ENCODE results near the gene LGR6.

LGR6 gene

GRCh38 chr1:202198366-202198724, 4.7 kb downstream of the LGR6 start:
- H3K9me3 ChIP-seq (ENCODE audit: insufficient read depth, low read length) = no peaks in the 10 kb centered on the region
- no peak overlapping the region for H3K9ac ChIP-seq (ENCODE audit: insufficient read length, low read depth)
- no peak overlapping the region for H3K4me3 ChIP-seq (ENCODE audit: insufficient read length, low read depth)
- H3K27me3 ChIP-seq (ENCODE audit: insufficient read depth, insufficient read length) = peaks cover 36% of the 10 kb centered on the region
- no peak for DNase-seq (ENCODE audit: low read depth, low spot score)
- TF ChIP-seq ZNF274 (IDR thresholded peaks at IDR 0.05; ENCODE audit: low read depth, low read length) (no peak), SUZ12 (IDR thresholded peaks at IDR 0.05; ENCODE audit: extremely low read depth, insufficient read depth, insufficient read length) (no peak), YY1 (IDR thresholded peaks at IDR 0.05; ENCODE audit: insufficient read depth, insufficient read length) (no peak)
- H3K4me1 ChIP-seq (ENCODE audit: insufficient read depth, insufficient read length) = peaks cover 14% of the 10 kb centered on the region
- no peaks in the 10 kb centered on the region for H3K36me3 ChIP-seq (ENCODE audit: insufficient read depth, insufficient read length, low read length)

- no peak for DNase-seq (ENCODE audit: low read depth, low spot score)
- TF ChIP-seq YY1 (IDR thresholded peaks at IDR 0.05; ENCODE audit: insufficient read depth, insufficient read length) = no peak
- no peak for TF ChIP-seq ZNF274 (IDR thresholded peaks at IDR 0.05; ENCODE audit: low read depth, low read length)
- no peak for TF ChIP-seq SUZ12 (IDR thresholded peaks at IDR 0.05; ENCODE audit: extremely low read depth, insufficient read depth, insufficient read length)
- Histone ChIP-seq H3K4me1 (ENCODE audit: insufficient read depth, insufficient read length) (peaks cover 10% of the 10 kb centered on the region), H3K9ac (ENCODE audit: insufficient read length, low read depth) (no peak overlapping the region), H3K36me3 (ENCODE audit: insufficient read depth, insufficient read length, low read length) (no peaks in the 10 kb centered on the region), H3K27me3 (ENCODE audit: insufficient read depth, insufficient read length) (peaks cover 27% of the 10 kb centered on the region), H3K4me3 (ENCODE audit: insufficient read length, low read depth) (no peak overlapping the region), H3K9me3 (ENCODE audit: insufficient read depth, low read length) (no peaks in the 10 kb centered on the region)
These were observed 5.7 kb downstream of the LGR6 start for GRCh38 chr1:202199040-202199889.

- H3K9ac ChIP-seq (ENCODE audit: insufficient read length, low read depth) = no peak overlapping the region
- no peak for DNase-seq (ENCODE audit: low read depth, low spot score)
- no peaks in the 10 kb centered on the region for H3K36me3 ChIP-seq (ENCODE audit: insufficient read depth, insufficient read length, low read length)
- peaks cover 9% of the 10 kb centered on the region for H3K4me1 ChIP-seq (ENCODE audit: insufficient read depth, insufficient read length)
- peaks cover 18% of the 10 kb centered on the region for H3K27me3 ChIP-seq (ENCODE audit: insufficient read depth, insufficient read length)
- H3K4me3 ChIP-seq (ENCODE audit: insufficient read length, low read depth) = no peak overlapping the region
- no peak for TF ChIP-seq ZNF274 (IDR thresholded peaks at IDR 0.05; ENCODE audit: low read depth, low read length)
- TF ChIP-seq YY1 (IDR thresholded peaks at IDR 0.05; ENCODE audit: insufficient read depth, insufficient read length) = no peak
- no peak for TF ChIP-seq SUZ12 (IDR thresholded peaks at IDR 0.05; ENCODE audit: extremely low read depth, insufficient read depth, insufficient read length)
- no peaks in the 10 kb centered on the region for H3K9me3 ChIP-seq (ENCODE audit: insufficient read depth, low read length)
These were observed 6.5 kb downstream of the LGR6 start for GRCh38 chr1:202200112-202200548.

GRCh38 chr1:202200669-202201068, 7.1 kb downstream of the LGR6 start:
- Histone ChIP-seq H3K4me3 (ENCODE audit: insufficient read length, low read depth) (no peak overlapping the region), H3K4me1 (ENCODE audit: insufficient read depth, insufficient read length) (peaks cover 9% of the 10 kb centered on the region)
- TF ChIP-seq ZNF274 (IDR thresholded peaks at IDR 0.05; ENCODE audit: low read depth, low read length) (no peak), YY1 (IDR thresholded peaks at IDR 0.05; ENCODE audit: insufficient read depth, insufficient read length) (no peak), SUZ12 (IDR thresholded peaks at IDR 0.05; ENCODE audit: extremely low read depth, insufficient read depth, insufficient read length) (no peak)

GRCh38 chr1:202201266-202201665, 7.7 kb downstream of the LGR6 start:
- Histone ChIP-seq H3K4me1 (ENCODE audit: insufficient read depth, insufficient read length) (peaks cover 9% of the 10 kb centered on the region), H3K9ac (ENCODE audit: insufficient read length, low read depth) (peak overlapping the region; percentile 17), H3K9me3 (ENCODE audit: insufficient read depth, low read length) (no peaks in the 10 kb centered on the region), H3K36me3 (ENCODE audit: insufficient read depth, insufficient read length, low read length) (no peaks in the 10 kb centered on the region), H3K4me3 (ENCODE audit: insufficient read length, low read depth) (no peak overlapping the region), H3K27me3 (ENCODE audit: insufficient read depth, insufficient read length) (peaks cover 7% of the 10 kb centered on the region)
- DNase-seq (ENCODE audit: low read depth, low spot score) = no peak
- no peak for TF ChIP-seq SUZ12 (IDR thresholded peaks at IDR 0.05; ENCODE audit: extremely low read depth, insufficient read depth, insufficient read length)
- no peak for TF ChIP-seq ZNF274 (IDR thresholded peaks at IDR 0.05; ENCODE audit: low read depth, low read length)
- no peak for TF ChIP-seq YY1 (IDR thresholded peaks at IDR 0.05; ENCODE audit: insufficient read depth, insufficient read length)

More at GRCh38 chr1:202200669-202201068, 7.1 kb downstream of the LGR6 start:
- DNase-seq (ENCODE audit: low read depth, low spot score) = no peak
- Histone ChIP-seq H3K36me3 (ENCODE audit: insufficient read depth, insufficient read length, low read length) (no peaks in the 10 kb centered on the region), H3K9me3 (ENCODE audit: insufficient read depth, low read length) (no peaks in the 10 kb centered on the region), H3K27me3 (ENCODE audit: insufficient read depth, insufficient read length) (peaks cover 13% of the 10 kb centered on the region), H3K9ac (ENCODE audit: insufficient read length, low read depth) (no peak overlapping the region)

- Histone ChIP-seq H3K4me1 (ENCODE audit: insufficient read depth, insufficient read length) (peaks cover 9% of the 10 kb centered on the region), H3K27me3 (ENCODE audit: insufficient read depth, insufficient read length) (peaks cover under 1% of the 10 kb centered on the region), H3K9me3 (ENCODE audit: insufficient read depth, low read length) (no peaks in the 10 kb centered on the region), H3K36me3 (ENCODE audit: insufficient read depth, insufficient read length, low read length) (no peaks in the 10 kb centered on the region), H3K9ac (ENCODE audit: insufficient read length, low read depth) (no peak overlapping the region), H3K4me3 (ENCODE audit: insufficient read length, low read depth) (no peak overlapping the region)
- DNase-seq (ENCODE audit: low read depth, low spot score) = no peak
- no peak for TF ChIP-seq ZNF274 (IDR thresholded peaks at IDR 0.05; ENCODE audit: low read depth, low read length)
- no peak for TF ChIP-seq SUZ12 (IDR thresholded peaks at IDR 0.05; ENCODE audit: extremely low read depth, insufficient read depth, insufficient read length)
These were observed 8.4 kb downstream of the LGR6 start for GRCh38 chr1:202201971-202202370.

- Histone ChIP-seq H3K9me3 (ENCODE audit: insufficient read depth, low read length) (no peaks in the 10 kb centered on the region), H3K27me3 (ENCODE audit: insufficient read depth, insufficient read length) (no peaks in the 10 kb centered on the region), H3K36me3 (ENCODE audit: insufficient read depth, insufficient read length, low read length) (no peaks in the 10 kb centered on the region), H3K4me3 (ENCODE audit: insufficient read length, low read depth) (no peak overlapping the region), H3K4me1 (ENCODE audit: insufficient read depth, insufficient read length) (peaks cover 9% of the 10 kb centered on the region), H3K9ac (ENCODE audit: insufficient read length, low read depth) (no peak overlapping the region)
- TF ChIP-seq SUZ12 (IDR thresholded peaks at IDR 0.05; ENCODE audit: extremely low read depth, insufficient read depth, insufficient read length) = no peak
- TF ChIP-seq ZNF274 (IDR thresholded peaks at IDR 0.05; ENCODE audit: low read depth, low read length) = no peak
- no peak for TF ChIP-seq YY1 (IDR thresholded peaks at IDR 0.05; ENCODE audit: insufficient read depth, insufficient read length)
- no peak for DNase-seq (ENCODE audit: low read depth, low spot score)
These were observed 9.0 kb downstream of the LGR6 start for GRCh38 chr1:202202500-202203168.

Measured in NT2/D1 (cell line).